AG09319 (cell line): ENCODE data around the gene INHBB.

Source experiments
- DNase-seq: peaks from one replicate; pipeline ENCODE4 v3.0.0-alpha.2; 2010; ENCODE audit warnings: low read depth; ENCODE audit errors: extremely low read depth
- CTCF ChIP-seq: IDR thresholded peaks from 2 replicates; pipeline ENCODE4 v1.5.1; 2011; ENCODE audit warnings: low read depth, mild to moderate bottlenecking, inconsistent platforms, low read length, moderate library complexity

INHBB gene

GRCh38 chr2:120399889-120400240, 53.9 kb downstream of the INHBB start:
- no peak for DNase-seq
- TF ChIP-seq CTCF, result no peak

- no peak for TF ChIP-seq CTCF
- DNase-seq, result no peak
These were observed 54.6 kb downstream of the INHBB start for GRCh38 chr2:120400551-120400950.
